SU-DHL-6 (cell line): ENCODE results near the gene SNX13.

ENCODE experiments used
- H2AFZ ChIP-seq: fragments of 200-600 bp; sonication (generic); 2 replicates; pipeline ENCODE4 v1.6.1; 2014; ENCODE audit warnings: low read depth, mild to moderate bottlenecking, moderate library complexity, mixed read lengths, antibody characterized with exemption, low read length; ENCODE audit not compliant: severe bottlenecking
- H3F3A ChIP-seq: fragments of 200-600 bp; shearing (Covaris generic); 2 replicates; pipeline ENCODE4 v1.6.0; 2016; ENCODE audit warnings: antibody characterized with exemption, mild to moderate bottlenecking; ENCODE audit not compliant: insufficient read depth
- H3K27ac ChIP-seq: fragments of 200-600 bp; sonication (generic); 2 replicates; pipeline ENCODE4 v1.5.1; 2016; ENCODE audit warnings: low read depth, mild to moderate bottlenecking, low read length, moderate library complexity, mixed read lengths
- H3K27me3 ChIP-seq: fragments of 200-600 bp; sonication (generic), shearing (Covaris generic); 2 replicates; pipeline ENCODE4 v1.6.0; 2014; ENCODE audit warnings: mild to moderate bottlenecking, low read length
- H3K36me3 ChIP-seq: fragments of 200-600 bp; sonication (generic); 2 replicates; pipeline ENCODE4 v1.6.1; 2014; ENCODE audit warnings: mild to moderate bottlenecking, low read length, mixed read lengths
- H3K4me2 ChIP-seq: fragments of 300-600, 200-600 bp; shearing (Covaris generic), sonication (generic); 2 replicates; pipeline ENCODE4 v1.6.0; 2014; ENCODE audit warnings: low read length, low read depth, mild to moderate bottlenecking; ENCODE audit not compliant: poor library complexity, severe bottlenecking
- H3K4me3 ChIP-seq: fragments of 200-600 bp; sonication (generic); 2 replicates; pipeline ENCODE4 v1.5.1; 2014; ENCODE audit warnings: antibody characterized with exemption, low read length, mild to moderate bottlenecking, mixed read lengths; ENCODE audit not compliant: insufficient read depth, poor library complexity, severe bottlenecking
- H3K79me2 ChIP-seq: fragments of 200-600 bp; sonication (generic); 2 replicates; pipeline ENCODE4 v1.6.1; 2014; ENCODE audit warnings: mild to moderate bottlenecking, low read length, moderate library complexity; ENCODE audit not compliant: insufficient read depth
- H3K9ac ChIP-seq: fragments of 200-600 bp; sonication (generic); 2 replicates; pipeline ENCODE4 v1.7.0; 2014; ENCODE audit warnings: mild to moderate bottlenecking, low read length
- H3K9me2 ChIP-seq: fragments of 200-600 bp; sonication (generic); replicated peaks from 2 replicates; pipeline ENCODE4 v1.6.1; 2014; ENCODE audit warnings: low read length; ENCODE audit not compliant: insufficient read depth
- H3K9me3 ChIP-seq: fragments of 200-600 bp; sonication (generic); 2 replicates; pipeline ENCODE4 v1.6.1; 2014; ENCODE audit warnings: low read length, mixed read lengths; ENCODE audit not compliant: insufficient read depth
- H4K20me1 ChIP-seq: fragments of 200-600 bp; sonication (generic); 2 replicates; pipeline ENCODE4 v1.6.1; 2014; ENCODE audit warnings: low read depth, mild to moderate bottlenecking, antibody characterized with exemption, low read length, moderate library complexity, mixed read lengths
- EZH2phosphoT487 ChIP-seq: fragments of 200-600 bp; sonication (generic), shearing (Covaris generic); conservative IDR thresholded peaks from 2 replicates; pipeline ENCODE4 v1.6.1; 2018; ENCODE audit warnings: mild to moderate bottlenecking, antibody characterized with exemption, low read length, moderate library complexity, mixed read lengths
- TF ChIP-seq, protein P1 (sequence below): fragments of 200-600 bp; sonication (generic); IDR thresholded peaks from one replicate; pipeline ENCODE4 v1.5.1; 2017; ENCODE audit warnings: antibody characterized with exemption, mild to moderate bottlenecking, low read length, moderate library complexity; ENCODE audit not compliant: insufficient read depth, poor library complexity, severe bottlenecking

Gene SNX13

DNA sequence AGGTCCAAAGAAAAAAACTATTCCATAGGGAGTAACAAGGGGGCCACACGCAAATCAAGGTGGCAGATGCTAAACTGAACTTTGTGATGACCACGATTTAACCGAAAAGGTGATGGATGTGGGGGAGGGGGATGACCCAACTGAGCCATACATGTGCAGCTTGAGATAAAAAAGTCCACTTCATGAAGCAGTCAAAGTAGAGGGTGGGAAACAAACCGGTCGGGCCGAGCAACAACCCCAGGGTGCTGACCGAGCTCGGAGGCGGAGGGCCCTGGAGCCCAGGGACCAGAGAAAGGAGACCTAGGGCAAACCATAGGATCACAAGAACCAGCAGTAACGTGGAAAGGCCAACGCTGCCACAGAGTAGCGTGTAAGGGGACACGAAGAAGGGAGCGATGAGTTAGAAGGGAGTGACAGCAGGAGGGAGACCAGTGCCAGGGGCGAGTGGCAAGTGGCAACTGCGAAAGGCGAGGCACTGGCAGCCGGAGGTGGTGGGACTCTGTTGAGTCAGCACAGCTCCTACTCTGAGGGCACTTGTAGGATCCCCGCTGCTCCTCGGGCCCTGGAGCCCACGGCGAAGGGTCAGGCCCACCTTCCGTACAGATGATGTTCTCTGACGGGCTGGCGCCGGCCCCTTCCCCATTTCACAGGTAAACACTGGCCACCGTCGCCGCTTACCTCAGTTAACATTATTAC lies 540 bp downstream of the SNX13 start:
- Histone ChIP-seq H3K79me2 (peaks cover 32% of the 10 kb centered on the region), H3K9me2 (no peaks in the 10 kb centered on the region), H3K9ac (peak overlapping the region; percentile 78), H3K36me3 (no peaks in the 10 kb centered on the region), H3K4me3 (peak overlapping the region; percentile 72), H3K9me3 (no peaks in the 10 kb centered on the region), H3F3A (no peaks in the 10 kb centered on the region), H3K27me3 (no peaks in the 10 kb centered on the region), H4K20me1 (no peaks in the 10 kb centered on the region), H3K4me2 (peak overlapping the region; percentile 78), H3K27ac (0 out of 2 replicates have a peak overlapping the region, but pooled peaks have one; percentile 25), H2AFZ (peak overlapping the region; percentile 97)
- no peak for TF ChIP-seq EZH2phosphoT487
- TF ChIP-seq, protein P1, sequence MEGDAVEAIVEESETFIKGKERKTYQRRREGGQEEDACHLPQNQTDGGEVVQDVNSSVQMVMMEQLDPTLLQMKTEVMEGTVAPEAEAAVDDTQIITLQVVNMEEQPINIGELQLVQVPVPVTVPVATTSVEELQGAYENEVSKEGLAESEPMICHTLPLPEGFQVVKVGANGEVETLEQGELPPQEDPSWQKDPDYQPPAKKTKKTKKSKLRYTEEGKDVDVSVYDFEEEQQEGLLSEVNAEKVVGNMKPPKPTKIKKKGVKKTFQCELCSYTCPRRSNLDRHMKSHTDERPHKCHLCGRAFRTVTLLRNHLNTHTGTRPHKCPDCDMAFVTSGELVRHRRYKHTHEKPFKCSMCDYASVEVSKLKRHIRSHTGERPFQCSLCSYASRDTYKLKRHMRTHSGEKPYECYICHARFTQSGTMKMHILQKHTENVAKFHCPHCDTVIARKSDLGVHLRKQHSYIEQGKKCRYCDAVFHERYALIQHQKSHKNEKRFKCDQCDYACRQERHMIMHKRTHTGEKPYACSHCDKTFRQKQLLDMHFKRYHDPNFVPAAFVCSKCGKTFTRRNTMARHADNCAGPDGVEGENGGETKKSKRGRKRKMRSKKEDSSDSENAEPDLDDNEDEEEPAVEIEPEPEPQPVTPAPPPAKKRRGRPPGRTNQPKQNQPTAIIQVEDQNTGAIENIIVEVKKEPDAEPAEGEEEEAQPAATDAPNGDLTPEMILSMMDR = no peak

DNA sequence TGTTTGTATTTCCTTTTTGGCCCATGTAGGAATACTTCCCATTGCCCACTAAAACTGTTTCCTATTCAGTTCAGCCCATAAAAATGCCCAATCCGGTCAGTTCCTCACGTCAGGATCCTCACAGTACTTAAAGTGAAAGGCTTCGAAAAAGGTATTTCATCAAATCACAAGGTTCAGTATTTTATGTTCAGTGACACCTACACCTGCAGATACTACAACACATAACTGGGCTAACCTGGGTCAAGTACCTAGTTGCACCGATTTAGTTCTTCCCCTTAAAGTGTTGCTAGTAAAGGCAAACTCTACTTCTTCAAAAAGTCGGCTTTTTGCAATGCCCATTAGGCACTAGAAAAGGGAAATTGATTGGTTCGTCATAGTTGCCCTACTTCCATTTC lies 1.1 kb downstream of the SNX13 start:
- Histone ChIP-seq H3K79me2 (peaks cover 36% of the 10 kb centered on the region), H3K36me3 (no peaks in the 10 kb centered on the region), H3K9me2 (no peaks in the 10 kb centered on the region), H3K4me3 (peak overlapping the region; percentile 72), H4K20me1 (no peaks in the 10 kb centered on the region), H3K9me3 (no peaks in the 10 kb centered on the region), H3K9ac (peak overlapping the region; percentile 78), H3F3A (no peaks in the 10 kb centered on the region), H3K4me2 (peak overlapping the region; percentile 78), H3K27me3 (no peaks in the 10 kb centered on the region), H2AFZ (peak overlapping the region; percentile 97), H3K27ac (no peak overlapping the region)
- TF ChIP-seq EZH2phosphoT487 = no peak
- TF ChIP-seq, protein P1 = no peak

DNA sequence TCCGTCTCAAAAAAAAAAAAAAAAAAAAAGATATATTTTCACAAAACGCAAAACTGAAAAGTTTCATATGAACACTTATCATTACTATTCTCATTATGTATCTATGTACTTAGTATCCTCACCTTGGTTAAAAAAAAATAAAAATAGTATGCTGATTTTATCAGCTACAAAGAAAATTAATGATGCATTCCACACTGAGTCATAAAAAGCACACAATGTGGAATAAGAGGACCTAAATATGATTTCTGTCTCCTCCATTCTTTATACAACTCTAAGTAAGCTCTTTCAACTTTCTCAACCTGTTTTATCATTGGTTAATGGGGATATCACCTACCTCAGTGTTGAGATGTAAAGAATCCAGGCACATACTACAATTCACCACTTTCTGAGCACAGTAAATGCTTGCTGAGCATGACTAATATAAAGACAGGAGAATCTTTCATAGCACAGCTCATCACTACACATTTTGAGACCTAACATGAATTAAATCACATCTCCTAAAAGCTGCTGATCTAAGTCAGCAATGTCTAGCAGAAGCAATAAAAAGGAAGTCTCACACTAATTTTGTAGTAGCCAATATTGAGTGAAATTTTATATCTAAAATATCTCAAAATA lies 2.7 kb downstream of the SNX13 start:
- Histone ChIP-seq H4K20me1 (no peaks in the 10 kb centered on the region), H3K4me3 (no peak overlapping the region), H3K4me2 (peak overlapping the region; percentile 78), H3K9me3 (no peaks in the 10 kb centered on the region), H2AFZ (no peak overlapping the region), H3K27ac (no peak overlapping the region), H3K36me3 (no peaks in the 10 kb centered on the region), H3K9ac (no peak overlapping the region), H3K27me3 (no peaks in the 10 kb centered on the region), H3K79me2 (peaks cover 47% of the 10 kb centered on the region), H3K9me2 (no peaks in the 10 kb centered on the region), H3F3A (no peaks in the 10 kb centered on the region)
- TF ChIP-seq EZH2phosphoT487 = no peak
- TF ChIP-seq, protein P1 = no peak
